ENCODE measurements around the gene NFKBIE.
"Not testable (repeated sequence)": the region's sequence is repeated elsewhere in the genome, so short reads cannot be mapped to it uniquely, and the experiment has no call there.

The NFKBIE gene, protein sequence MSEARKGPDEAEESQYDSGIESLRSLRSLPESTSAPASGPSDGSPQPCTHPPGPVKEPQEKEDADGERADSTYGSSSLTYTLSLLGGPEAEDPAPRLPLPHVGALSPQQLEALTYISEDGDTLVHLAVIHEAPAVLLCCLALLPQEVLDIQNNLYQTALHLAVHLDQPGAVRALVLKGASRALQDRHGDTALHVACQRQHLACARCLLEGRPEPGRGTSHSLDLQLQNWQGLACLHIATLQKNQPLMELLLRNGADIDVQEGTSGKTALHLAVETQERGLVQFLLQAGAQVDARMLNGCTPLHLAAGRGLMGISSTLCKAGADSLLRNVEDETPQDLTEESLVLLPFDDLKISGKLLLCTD

DNA sequence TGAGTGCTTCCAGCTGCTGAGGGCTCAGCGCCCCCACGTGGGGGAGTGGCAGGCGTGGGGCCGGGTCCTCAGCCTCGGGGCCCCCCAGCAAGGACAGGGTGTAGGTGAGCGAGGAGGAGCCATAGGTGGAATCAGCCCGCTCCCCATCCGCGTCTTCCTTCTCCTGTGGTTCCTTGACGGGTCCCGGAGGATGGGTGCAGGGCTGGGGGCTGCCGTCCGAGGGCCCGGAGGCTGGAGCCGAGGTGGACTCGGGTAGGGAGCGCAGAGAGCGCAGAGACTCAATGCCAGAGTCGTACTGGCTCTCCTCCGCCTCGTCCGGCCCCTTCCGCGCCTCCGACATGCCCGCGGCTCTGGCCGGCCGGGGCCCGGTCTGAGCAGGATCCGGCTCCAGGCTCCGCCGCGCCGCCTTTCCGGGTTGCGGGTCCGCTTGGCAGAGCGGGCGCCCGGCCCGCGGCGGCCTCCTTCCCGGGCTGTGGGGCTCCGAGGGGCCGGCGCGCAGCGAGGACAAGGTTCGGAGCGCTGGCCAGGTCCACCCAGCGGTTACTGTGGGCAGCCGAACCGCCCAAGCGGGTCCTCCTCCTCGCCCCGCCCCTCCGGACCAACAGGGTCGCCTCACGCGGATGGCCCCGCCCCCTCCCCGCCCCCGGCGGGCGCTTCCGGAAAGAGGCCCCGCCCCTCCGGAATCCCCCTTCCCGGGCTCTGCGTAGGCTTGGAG is at the start of gene NFKBIE:
Gene NFKBIE (minus strand): TSS at position 545 of the 715 bp plus-strand sequence. CDS start 205 bp downstream, at position 340.
- peak; percentile 87 to 99 (median 93) for DNase-seq
- intact Hi-C loops (cut with DNase I), result no loop called here

GRCh38 chr6:44314657-44315056 is 49.3 kb upstream of the NFKBIE start:
- peak in 1 of 10 donors; percentile 22 for DNase-seq
- intact Hi-C loops (cut with DNase I), result not testable (repeated sequence)

DNA sequence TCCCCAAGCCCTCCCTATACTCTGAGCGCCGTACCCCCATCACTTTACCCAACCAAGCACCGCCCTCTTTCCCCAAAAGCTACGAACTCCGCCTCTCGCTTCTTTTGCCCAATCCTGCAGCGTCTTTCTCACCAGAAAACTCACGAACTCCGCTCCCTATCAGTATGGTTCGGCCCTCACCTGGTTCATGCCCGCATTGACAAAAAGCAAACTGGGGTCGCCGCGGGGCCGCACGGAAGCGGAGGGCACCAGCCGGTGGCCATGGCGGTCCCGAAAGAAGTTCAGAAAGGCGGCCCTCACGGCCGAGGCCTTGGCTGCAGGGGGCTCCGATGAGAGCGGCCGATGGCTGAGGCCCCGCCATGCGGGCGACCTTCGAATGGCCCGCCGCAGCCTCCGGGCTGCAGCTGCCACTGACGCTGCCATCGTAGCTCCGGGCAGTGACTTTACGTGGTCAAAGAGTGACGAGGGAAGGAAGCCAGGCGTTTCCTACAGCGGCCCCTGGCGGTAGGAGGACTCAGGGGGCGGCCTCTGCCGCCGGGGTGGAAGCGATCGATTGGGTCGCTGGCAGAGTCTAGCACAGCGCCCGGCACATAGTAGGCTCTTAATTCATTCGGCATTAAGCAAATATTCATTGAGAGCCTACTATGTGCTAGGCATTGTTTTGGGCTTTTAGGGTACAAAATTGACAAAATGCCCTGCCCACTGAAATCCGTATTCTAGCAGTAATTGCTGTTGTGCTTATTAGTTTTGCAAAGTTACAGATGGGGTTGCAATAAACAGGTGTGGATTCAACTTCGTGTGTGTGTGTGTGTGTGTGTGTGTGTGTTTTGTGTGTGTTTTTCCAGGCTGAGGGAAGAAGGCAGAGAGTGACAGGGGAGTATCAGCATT is 47.8 kb upstream of the NFKBIE start, which contains the start of gene AARS2:
Gene AARS2 (minus strand): TSS at position 447 of the 888 bp plus-strand sequence. CDS start 24 bp downstream, at position 423.
- intact Hi-C loops (cut with DNase I), result no loop called here
- DNase-seq, result peak; percentile 76 to 97 (median 88)

- no peak for DNase-seq
- intact Hi-C loops (cut with DNase I), result no loop called here
These were observed 46.4 kb upstream of the NFKBIE start for GRCh38 chr6:44311767-44312166.

DNA sequence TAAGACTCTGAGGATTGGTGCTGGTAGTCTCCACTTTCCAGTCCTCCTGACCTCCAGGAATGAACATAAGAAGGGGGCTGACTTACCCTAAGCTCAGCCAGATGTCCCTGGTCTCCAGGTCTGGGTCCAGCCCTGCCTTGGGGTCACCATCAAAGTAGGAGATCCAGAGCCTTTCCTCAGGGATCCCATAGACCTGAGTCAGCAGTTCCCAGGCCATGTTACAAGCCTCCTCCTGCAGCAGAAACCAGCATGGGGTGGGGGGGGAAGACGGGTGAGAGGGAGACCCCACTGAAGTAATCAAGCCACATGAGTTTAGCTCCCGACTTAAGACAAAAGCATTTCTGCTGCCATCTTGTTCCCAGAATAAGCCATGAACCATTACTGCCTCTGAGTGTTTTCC is 46.0 kb upstream of the NFKBIE start:
- no peak for DNase-seq
- intact Hi-C loops (cut with DNase I), result no loop called here

DNA sequence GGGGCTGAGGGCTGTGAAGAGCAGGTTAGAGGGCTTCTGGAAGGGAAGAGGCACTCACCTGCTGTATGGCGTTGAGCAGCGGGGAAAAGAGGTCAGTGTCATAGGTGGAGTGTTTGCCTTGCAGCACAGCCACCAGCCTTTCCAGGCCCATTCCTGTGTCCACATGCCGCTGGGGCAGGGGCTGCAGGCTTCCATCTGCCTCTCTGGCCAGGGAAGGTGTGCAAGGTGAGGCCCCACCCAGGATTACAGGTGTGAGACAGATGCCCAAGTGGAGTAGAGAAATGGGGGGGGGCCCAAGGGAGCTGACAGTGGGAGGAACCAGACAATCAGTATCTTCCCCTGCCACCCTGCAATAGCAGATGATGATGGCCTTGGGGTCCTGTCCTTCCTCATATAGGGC is 44.9 kb upstream of the NFKBIE start:
- intact Hi-C loops (cut with DNase I), result no loop called here
- DNase-seq, result peak in 1 of 10 donors; percentile 60

DNA sequence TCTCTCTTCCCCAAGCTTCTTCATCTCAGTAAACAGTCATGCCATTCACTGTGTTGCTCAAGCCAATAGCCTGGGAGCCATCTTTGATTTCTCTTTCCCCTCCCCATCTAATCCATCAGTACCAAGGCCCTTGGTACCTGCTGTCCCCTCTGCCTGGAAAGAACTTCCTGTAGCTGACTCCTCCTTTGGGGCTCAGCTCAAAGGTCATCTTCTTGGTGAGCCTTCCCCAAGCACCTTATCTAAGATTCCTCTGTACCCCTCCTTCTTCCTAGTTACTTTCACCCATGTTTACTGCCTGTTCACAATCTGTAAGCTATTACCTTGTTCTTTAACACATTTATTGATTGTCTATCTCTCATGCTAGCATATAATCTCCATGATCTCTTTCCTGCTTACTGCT is 44.3 kb upstream of the NFKBIE start:
- intact Hi-C loops (cut with DNase I), result no loop called here
- no peak for DNase-seq

DNA sequence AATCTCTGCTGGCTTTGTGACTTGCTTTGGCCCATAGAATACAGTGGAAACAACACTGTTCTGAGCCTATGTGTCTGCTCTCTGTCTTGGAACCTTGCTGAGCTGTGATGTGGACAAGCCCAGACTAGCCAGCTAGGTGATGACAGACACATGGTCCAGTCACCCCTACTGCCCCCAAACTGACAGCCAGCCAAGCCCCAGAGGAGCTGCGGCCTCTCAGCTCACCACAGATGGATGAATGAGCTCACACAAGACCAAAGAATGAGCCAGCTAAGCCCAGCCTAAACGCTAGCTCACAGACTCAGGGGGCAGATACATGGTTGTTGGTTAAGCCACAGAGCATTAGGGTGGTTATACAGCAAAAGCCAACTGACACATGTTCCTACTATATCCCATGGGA is 43.7 kb upstream of the NFKBIE start:
- intact Hi-C loops (cut with DNase I), result no loop called here
- peak in 1 of 10 donors; percentile 59 for DNase-seq

DNA sequence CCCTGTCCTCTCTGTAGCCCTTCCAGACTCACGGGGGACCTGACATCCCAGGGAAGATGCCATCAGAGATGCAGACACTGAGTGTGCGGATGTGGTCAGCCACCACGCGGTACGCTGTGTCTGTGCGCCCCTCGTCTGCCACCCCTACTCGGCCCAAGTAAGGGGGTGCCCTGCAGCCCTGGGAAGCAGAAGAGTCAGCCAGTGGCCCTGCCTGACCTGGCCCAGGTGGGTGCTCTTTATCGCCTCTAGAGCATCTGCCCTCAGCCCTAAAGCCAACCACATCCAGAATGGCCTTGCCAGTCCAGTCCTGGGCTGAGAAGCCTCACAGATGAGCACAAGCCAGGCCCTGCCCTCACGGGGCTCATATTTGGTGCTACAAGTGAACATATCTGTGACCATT is 41.9 kb upstream of the NFKBIE start:
- intact Hi-C loops (cut with DNase I), result no loop called here
- DNase-seq, result no peak

DNA sequence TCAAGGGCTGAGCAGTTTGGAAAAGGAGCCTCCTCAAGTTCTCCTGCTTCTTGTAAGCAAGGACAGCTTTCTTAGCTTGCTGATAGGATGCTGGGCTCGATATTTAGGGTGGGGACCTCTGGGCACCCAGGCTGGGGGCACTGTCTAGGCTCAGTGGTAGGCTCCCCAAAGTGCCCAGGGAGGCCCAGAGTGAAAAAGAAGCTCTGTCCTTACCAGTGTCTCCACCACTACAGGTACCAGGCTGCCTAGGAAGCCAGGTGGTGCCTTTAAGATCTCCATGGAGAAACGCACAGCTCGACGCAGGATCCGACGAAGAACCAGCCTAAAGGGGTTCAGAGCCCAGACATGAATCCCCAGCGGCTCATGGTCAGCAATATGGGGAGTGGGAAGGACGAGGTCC is 41.4 kb upstream of the NFKBIE start:
- no peak for DNase-seq
- intact Hi-C loops (cut with DNase I), result no loop called here

GRCh38 chr6:44305200-44305725 is 39.9 kb upstream of the NFKBIE start:
- intact Hi-C loops (cut with DNase I), result no loop called here
- no peak for DNase-seq

DNA sequence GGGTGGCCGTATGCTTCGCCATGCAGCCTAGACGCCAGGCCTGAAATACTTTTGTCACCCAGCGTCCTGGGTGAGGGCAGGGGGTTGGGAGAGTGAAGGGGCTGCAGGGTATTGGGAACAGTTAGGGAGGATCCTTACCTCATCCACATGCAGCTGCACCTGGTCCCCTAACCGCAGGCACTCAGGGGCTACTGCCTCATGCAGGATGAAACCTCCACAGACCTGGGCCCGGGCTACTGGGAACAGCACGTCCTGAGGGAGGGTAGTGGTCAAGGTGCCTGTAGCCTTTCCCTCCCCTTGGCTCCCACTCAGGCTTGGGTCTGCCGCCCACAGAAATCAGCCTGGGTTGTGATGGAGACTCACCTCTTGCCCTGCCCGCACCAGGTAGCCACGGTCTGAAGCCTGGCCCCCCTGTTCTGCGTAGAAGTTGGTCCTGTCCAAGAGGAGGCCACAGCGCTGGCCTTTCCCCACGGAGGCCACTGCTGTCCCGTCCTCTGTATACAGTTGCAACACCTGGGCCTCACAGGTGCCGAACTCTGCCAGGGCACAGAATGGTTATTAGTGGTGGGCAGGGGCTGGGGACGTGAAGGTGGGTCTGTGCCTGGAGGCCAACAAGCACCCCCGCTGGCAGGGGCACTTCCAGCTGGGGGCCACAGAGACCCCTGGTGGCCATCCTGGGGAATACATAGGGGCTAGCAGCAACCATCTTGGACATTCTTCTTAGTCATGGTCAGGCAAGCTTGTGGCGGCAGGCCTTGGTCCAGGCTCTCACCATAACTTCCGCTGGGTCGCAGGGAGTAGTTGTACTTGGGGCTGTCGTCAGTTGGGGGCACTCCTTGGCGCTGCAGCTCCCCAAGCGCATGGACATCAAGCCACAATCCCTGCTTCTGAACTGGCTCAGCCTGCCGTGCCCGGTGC is 39.2 kb upstream of the NFKBIE start:
- peak in 6 of 10 donors; percentile 45 to 94 (median 52) for DNase-seq

GRCh38 chr6:44303842-44304241 is 38.5 kb upstream of the NFKBIE start:
- DNase-seq, result peak in 1 of 10 donors; percentile 55
- intact Hi-C loops (cut with DNase I), result loop anchor here (1.0 kb wide), 1 partner anchor 36 kb away; no protein-coding TSS in a partner anchor

More for the DNA sequence above, 39.2 kb upstream of the NFKBIE start:
- intact Hi-C loops (cut with DNase I), result loop anchor here (1.0 kb wide), 1 partner anchor 36 kb away; no protein-coding TSS in a partner anchor

DNA sequence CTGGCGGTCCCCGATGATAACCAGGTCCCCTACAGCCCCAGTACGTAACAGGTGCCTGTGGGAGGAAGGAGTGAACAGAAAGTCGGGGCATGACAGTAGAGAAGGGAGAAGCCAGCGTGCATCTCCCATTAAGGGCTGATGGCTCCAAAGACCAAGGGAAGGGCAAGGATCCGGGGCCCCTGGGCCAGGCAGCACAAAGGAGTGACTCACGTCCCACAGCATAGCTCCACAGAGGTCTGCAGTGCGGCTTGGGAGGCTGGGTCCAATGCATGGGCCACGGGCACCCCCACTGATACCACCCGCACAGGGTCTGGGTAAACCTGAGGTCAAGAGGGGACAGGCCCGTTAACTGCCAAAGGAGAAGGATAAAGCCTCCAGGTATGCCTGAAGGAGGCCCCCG is 37.5 kb upstream of the NFKBIE start:
- intact Hi-C loops (cut with DNase I), result no loop called here
- DNase-seq, result peak in 1 of 10 donors; percentile 72

DNA sequence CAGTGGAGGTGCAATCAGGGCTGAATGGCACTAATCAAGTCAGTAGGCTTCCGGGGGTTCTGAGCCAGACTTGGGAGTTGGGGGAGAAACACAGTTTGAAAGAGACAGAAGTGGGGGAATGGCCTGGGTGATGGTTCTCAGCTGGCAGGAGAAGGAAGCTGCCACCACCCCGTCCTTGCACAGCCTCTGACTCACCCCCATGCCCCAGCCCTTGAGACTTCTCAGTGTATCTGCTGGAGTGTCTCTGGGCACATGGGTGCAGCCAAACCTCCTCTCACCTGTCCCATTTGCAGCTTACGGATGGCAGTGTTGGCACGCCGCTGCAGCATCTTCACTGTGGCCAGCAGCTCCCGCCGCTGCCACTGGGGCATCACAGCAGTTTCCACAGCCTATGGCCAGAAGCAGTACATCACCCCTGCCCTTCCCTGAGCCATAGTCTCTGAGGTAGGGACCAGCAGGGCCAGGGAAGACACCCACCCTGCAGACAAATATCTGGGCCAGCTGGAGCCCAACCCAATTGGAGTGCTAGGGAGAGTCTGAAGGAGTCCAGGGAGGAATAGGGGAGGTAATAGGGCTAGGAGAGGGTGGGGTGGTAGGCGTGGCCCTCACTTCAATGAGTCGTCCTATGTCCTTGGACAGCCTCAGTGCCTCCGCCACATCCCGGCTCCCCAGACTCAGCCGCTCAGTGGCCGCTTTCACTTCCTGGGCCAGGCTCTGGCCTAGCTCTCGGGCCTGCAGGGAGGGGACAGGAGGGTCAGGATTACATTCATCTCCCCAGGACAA is 36.6 kb upstream of the NFKBIE start:
- peak in 1 of 10 donors; percentile 28 for DNase-seq
- intact Hi-C loops (cut with DNase I), result no loop called here

DNA sequence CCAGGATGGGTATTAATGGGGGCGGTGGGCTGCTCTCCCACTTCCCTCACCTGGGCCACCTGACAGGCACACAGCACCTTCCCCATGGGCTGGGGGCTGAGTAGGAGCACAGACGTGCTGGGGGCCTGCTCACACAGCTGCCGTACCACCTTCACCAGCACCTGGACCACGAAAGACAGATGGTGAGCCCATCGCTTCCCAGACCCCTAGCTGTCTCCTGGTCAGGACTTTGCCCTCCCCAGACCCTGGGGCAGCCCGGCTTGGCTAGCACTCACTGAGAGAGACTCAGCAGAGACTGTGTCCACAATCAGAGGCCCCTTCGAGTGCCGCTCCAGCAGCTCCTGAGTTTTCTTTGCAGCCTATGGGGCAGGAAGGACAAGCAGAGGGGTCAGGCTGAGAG is 35.8 kb upstream of the NFKBIE start:
- DNase-seq, result peak in 2 of 10 donors; percentile 28 to 71
- intact Hi-C loops (cut with DNase I), result no loop called here

DNA sequence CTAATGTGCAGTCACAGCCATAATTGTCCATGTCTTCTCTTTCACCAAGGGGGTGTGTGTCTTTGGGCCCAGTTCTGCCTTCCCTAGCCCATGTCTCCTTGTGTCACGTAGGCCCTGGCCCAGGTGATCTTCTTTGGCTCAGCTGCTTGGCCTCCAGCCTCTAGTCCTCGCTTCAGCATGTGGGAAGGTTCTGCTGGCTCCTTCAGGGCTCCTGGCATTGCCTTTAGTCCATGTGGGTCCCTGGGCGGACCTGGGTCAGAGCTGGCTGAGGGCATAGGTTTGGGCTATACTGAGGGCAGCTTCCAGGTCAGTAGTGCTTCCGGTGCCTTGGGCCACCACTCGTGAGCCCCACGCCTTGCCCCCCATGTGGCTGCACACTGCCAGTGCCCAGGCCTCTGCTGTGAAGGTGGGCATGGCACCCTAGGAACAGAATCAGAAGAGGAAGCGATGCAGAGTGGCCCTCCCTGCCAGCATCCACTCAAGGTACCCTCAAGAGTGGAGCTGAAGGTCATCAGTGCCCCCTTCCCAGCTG is 35.0 kb upstream of the NFKBIE start:
- intact Hi-C loops (cut with DNase I), result no loop called here
- DNase-seq, result peak in 2 of 10 donors; percentile 35 to 43

GRCh38 chr6:44298864-44299263 is 33.5 kb upstream of the NFKBIE start:
- DNase-seq, result peak in 1 of 10 donors; percentile 43
- intact Hi-C loops (cut with DNase I), result no loop called here

Measured in posterior cingulate gyrus (tissue), 11 donors.